Tibial nerve (tissue), 4 donors: Measurements from ENCODE around the gene POLR3A. TPM values are rescaled to one million over a fixed set of nuclear protein-coding genes. Genes with fewer than 3 reads are reported as not detected.
"Not testable (repeated sequence)": the region's sequence is repeated elsewhere in the genome, so short reads cannot be mapped to it uniquely, and the experiment has no call there.

Source experiments
- DNase-seq, 2 donors: peaks; one replicate each; pipeline ENCODE4 v3.0.0-alpha.2; 2019; ENCODE audit warnings: low spot score in 2 of 2
- H3K27ac ChIP-seq, 4 donors: fragments of 200-600 bp; sonication (generic) in 3 of 4; one replicate each; pipeline ENCODE4 v1.5.1; 2017 to 2019; ENCODE audit warnings: mild to moderate bottlenecking in 1 of 4
- H3K27me3 ChIP-seq, 2 donors: fragments of 200-600 bp; sonication (generic) in 1 of 2; one replicate each; pipeline versions ENCODE4 v1.5.1 to v1.6.0; 2017 to 2019
- H3K36me3 ChIP-seq, 3 donors: fragments of 200-600 bp; sonication (generic); one replicate each; pipeline ENCODE4 v1.5.1; 2018 to 2019
- H3K4me1 ChIP-seq, 4 donors: fragments of 200-600 bp; sonication (generic) in 3 of 4; one replicate each; pipeline ENCODE4 v1.5.1; 2017 to 2019
- H3K4me3 ChIP-seq, 4 donors: fragments of 200-600 bp; sonication (generic) in 3 of 4; one replicate each; pipeline ENCODE4 v1.5.1; 2017 to 2019; ENCODE audit warnings: mild to moderate bottlenecking in 1 of 4, moderate library complexity in 1 of 4
- H3K9me3 ChIP-seq, 4 donors: fragments of 200-600 bp; sonication (generic) in 3 of 4; one replicate each; pipeline ENCODE4 v1.5.1; 2017 to 2019
- EP300 ChIP-seq, 2 donors: sonication (generic); formaldehyde crosslinking; IDR thresholded peaks; one replicate each; pipeline ENCODE4 v1.6.1; 2017; ENCODE audit warnings: antibody characterized with exemption in 2 of 2, mild to moderate bottlenecking in 1 of 2
- POLR2A ChIP-seq, 2 donors: fragments of 450-650 bp; IDR thresholded peaks; one replicate each; pipeline ENCODE4 v1.6.1; 2017; ENCODE audit warnings: antibody characterized with exemption in 2 of 2, mild to moderate bottlenecking in 2 of 2, moderate library complexity in 2 of 2
- WGBS, 2 donors: methylation state at CpG; one replicate each; pipeline ENCODE4 v1.1.5; 2018; 5-methylcytosine and 5-hydroxymethylcytosine counted together
- total RNA-seq, 4 donors: library from RNA; depleted of rRNA; stranded (reverse); fragments of >200 nt; gene quantifications; one replicate each; pipeline ENCODE4 v1.1.0, GENCODE V29; 2016
- TF ChIP-seq, protein P1 (sequence below), 5 experiments: fragments of 200-600 bp in 3 of 5; fragments of 450-650 bp in 2 of 5; sonication (generic) in 3 of 5; IDR thresholded peaks; one replicate each; pipeline ENCODE4 v1.5.1; 2016 to 2019; ENCODE audit warnings: antibody characterized with exemption in 5 of 5, mild to moderate bottlenecking in 3 of 5, moderate library complexity in 2 of 5

The POLR3A gene
- total RNA-seq, 4 donors from 2014 or later, result 10.2 to 16.8 (median 11.4) TPM

DNA sequence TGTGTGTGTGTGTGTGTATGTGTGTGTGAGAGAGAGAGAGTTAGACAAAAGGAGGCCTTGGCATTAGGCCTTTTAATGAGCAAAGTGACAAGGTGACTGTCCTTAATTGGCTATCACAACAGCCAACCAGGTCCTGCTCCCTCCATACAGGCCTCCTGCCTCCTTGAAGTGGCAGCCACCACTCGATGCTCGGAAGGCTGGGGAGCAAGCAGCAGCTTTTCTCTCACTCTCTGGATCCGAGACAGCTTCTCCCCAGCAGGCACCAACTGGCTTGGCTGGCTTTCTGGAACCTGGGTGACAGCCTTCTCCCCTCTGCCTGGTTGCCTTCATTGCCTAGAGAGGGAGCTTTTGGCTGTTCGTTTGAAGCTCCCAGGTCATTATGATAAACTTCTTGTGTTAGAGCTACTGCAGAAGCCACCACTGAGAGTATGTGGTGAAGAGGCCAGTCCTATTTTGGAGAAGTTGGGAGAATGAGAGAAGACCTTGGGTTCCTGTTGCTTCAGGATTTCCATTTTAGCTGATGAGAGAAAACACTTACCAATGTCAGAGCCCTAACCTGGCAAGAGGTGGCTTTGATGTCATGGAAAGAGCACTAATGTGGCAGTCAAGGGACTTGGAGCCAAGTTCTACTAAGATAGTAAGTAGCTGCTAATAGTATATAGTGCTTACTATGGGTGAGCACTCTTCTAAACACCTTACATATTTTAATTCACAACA lies 42.0 kb upstream of the POLR3A start:
- H3K36me3 ChIP-seq, result no peaks in the 10 kb centered on the region
- TF ChIP-seq EP300 (IDR thresholded peaks at IDR 0.05), result no peak
- TF ChIP-seq, protein P1, sequence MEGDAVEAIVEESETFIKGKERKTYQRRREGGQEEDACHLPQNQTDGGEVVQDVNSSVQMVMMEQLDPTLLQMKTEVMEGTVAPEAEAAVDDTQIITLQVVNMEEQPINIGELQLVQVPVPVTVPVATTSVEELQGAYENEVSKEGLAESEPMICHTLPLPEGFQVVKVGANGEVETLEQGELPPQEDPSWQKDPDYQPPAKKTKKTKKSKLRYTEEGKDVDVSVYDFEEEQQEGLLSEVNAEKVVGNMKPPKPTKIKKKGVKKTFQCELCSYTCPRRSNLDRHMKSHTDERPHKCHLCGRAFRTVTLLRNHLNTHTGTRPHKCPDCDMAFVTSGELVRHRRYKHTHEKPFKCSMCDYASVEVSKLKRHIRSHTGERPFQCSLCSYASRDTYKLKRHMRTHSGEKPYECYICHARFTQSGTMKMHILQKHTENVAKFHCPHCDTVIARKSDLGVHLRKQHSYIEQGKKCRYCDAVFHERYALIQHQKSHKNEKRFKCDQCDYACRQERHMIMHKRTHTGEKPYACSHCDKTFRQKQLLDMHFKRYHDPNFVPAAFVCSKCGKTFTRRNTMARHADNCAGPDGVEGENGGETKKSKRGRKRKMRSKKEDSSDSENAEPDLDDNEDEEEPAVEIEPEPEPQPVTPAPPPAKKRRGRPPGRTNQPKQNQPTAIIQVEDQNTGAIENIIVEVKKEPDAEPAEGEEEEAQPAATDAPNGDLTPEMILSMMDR (IDR thresholded peaks at IDR 0.05), result no peak
- no peak for TF ChIP-seq POLR2A (IDR thresholded peaks at IDR 0.05)
- H3K27me3 ChIP-seq, result no peaks in the 10 kb centered on the region
- H3K9me3 ChIP-seq, result peaks cover 0 to 4% (median 0%) of the 10 kb centered on the region in 4 donors
- no peaks in the 10 kb centered on the region for H3K4me1 ChIP-seq
- 67 to 71% methylated on average over 3 to 4 of the region's 4 CpGs for WGBS, 2 donors
- H3K27ac ChIP-seq, result no peak overlapping the region
- no peak for DNase-seq
- no peak overlapping the region for H3K4me3 ChIP-seq

DNA sequence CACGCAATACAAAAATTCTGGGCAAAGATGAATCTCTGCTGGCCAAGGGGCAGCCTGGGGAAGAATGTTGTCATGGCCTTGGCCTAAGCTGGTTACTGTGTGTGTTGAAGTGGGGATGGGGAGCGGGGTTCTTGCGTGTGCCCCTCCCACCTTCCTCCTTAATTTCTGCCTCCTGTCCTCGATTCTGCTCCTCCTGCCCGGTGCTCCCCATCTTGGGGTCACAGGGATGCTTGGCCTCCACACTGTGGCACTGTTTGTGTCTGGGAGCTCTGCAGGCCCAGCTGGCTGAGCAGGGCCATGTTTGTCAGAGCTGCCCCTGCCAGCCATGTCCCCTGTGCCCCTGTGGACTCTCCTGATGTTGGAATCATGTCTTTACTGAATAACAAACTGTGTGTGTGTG lies 41.4 kb upstream of the POLR3A start:
- H3K4me1 ChIP-seq, result no peaks in the 10 kb centered on the region
- H3K9me3 ChIP-seq, result peaks cover 0 to 4% (median 0%) of the 10 kb centered on the region in 4 donors
- no peak for DNase-seq
- TF ChIP-seq, protein P1 (IDR thresholded peaks at IDR 0.05), result no peak
- TF ChIP-seq EP300 (IDR thresholded peaks at IDR 0.05) (no peak), POLR2A (IDR thresholded peaks at IDR 0.05) (no peak)
- no peaks in the 10 kb centered on the region for H3K27me3 ChIP-seq
- H3K36me3 ChIP-seq, result no peaks in the 10 kb centered on the region
- no peak overlapping the region for H3K4me3 ChIP-seq
- no peak overlapping the region for H3K27ac ChIP-seq
- 70 to 88% methylated on average over 5 of the region's 5 CpGs for WGBS, 2 donors

GRCh38 chr10:78070064-78070463 lies 40.7 kb upstream of the POLR3A start:
- not testable (repeated sequence) for H3K27ac ChIP-seq, H3K36me3 ChIP-seq, H3K4me1 ChIP-seq, DNase-seq, H3K9me3 ChIP-seq, H3K4me3 ChIP-seq, H3K27me3 ChIP-seq
- 94 to 95% methylated on average over 12 of the region's 12 CpGs for WGBS, 2 donors

- H3K36me3 ChIP-seq, result no peaks in the 10 kb centered on the region
- H3K9me3 ChIP-seq, result no peaks in the 10 kb centered on the region
- DNase-seq, result no peak
- H3K4me1 ChIP-seq, result no peaks in the 10 kb centered on the region
- TF ChIP-seq EP300 (IDR thresholded peaks at IDR 0.05), result no peak
- TF ChIP-seq, protein P1 (IDR thresholded peaks at IDR 0.05), result no peak
- TF ChIP-seq POLR2A (IDR thresholded peaks at IDR 0.05), result no peak
- H3K27ac ChIP-seq, result no peak overlapping the region
- H3K27me3 ChIP-seq, result no peaks in the 10 kb centered on the region
- WGBS, 2 donors, result 90 to 94% methylated on average over 6 of the region's 6 CpGs
- H3K4me3 ChIP-seq, result no peak overlapping the region
Observed at GRCh38 chr10:78069151-78069550, 39.8 kb upstream of the POLR3A start.

DNA sequence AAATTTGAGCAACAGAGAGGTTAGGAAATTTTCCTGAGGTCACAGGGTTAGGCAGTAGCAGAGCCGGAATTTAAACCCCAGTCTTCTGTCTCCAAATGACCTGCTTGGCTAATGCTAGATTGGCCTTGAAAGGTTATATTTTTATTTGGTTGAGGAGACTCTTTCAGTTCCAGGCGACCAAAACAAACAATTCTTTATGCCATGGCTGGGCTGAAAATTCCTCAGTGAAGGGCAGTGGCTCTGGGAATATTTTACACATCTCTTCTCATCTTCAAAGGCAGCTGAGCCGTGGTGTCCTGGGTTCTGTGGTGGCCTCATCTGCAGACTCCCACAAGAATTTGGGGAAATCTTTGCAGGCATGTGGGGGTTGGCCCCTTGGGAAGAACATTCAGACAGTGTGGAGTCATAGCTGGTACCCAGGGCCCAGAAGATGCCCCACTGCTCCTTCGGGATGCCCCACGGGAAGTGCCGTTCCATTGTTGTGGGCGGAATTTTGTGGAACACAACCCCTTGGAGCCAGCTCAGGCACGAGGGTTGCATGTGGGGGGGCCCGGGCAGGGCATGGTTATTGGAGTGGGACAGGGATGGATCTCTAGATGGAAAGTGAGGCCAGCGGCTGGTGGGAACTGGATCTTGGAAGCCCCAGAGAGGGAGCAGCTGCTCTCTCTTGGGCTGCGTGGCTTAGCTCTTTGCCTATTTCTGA lies 37.6 kb upstream of the POLR3A start:
- 60% methylated on average over 11 of the region's 11 CpGs for whole genome bisulfite sequencing, 2 donors
- H3K9me3 ChIP-seq, result no peaks in the 10 kb centered on the region
- no peak overlapping the region for H3K4me3 ChIP-seq
- no peaks in the 10 kb centered on the region for H3K36me3 ChIP-seq
- no peak overlapping the region for H3K27ac ChIP-seq
- no peaks in the 10 kb centered on the region for H3K27me3 ChIP-seq
- no peaks in the 10 kb centered on the region for H3K4me1 ChIP-seq
- DNase-seq, result no peak
- TF ChIP-seq POLR2A (IDR thresholded peaks at IDR 0.05), result no peak
- TF ChIP-seq EP300 (IDR thresholded peaks at IDR 0.05), result no peak
- TF ChIP-seq, protein P1 (IDR thresholded peaks at IDR 0.05), result no peak
